Tibial nerve (tissue), 4 donors: ENCODE results near the gene HAGH. TPM values are rescaled to one million over a fixed set of nuclear protein-coding genes. Genes with fewer than 3 reads are reported as not detected.

Source experiments
- DNase-seq, 2 donors: peaks; one replicate each; pipeline ENCODE4 v3.0.0-alpha.2; 2019; ENCODE audit warnings: low spot score in 2 of 2
- H3K27ac ChIP-seq, 4 donors: fragments of 200-600 bp; sonication (generic) in 3 of 4; one replicate each; pipeline ENCODE4 v1.5.1; 2017 to 2019; ENCODE audit warnings: mild to moderate bottlenecking in 1 of 4
- H3K27me3 ChIP-seq, 2 donors: fragments of 200-600 bp; sonication (generic) in 1 of 2; one replicate each; pipeline versions ENCODE4 v1.5.1 to v1.6.0; 2017 to 2019
- H3K36me3 ChIP-seq, 3 donors: fragments of 200-600 bp; sonication (generic); one replicate each; pipeline ENCODE4 v1.5.1; 2018 to 2019
- H3K4me1 ChIP-seq, 4 donors: fragments of 200-600 bp; sonication (generic) in 3 of 4; one replicate each; pipeline ENCODE4 v1.5.1; 2017 to 2019
- H3K4me3 ChIP-seq, 4 donors: fragments of 200-600 bp; sonication (generic) in 3 of 4; one replicate each; pipeline ENCODE4 v1.5.1; 2017 to 2019; ENCODE audit warnings: mild to moderate bottlenecking in 1 of 4, moderate library complexity in 1 of 4
- H3K9me3 ChIP-seq, 4 donors: fragments of 200-600 bp; sonication (generic) in 3 of 4; one replicate each; pipeline ENCODE4 v1.5.1; 2017 to 2019
- EP300 ChIP-seq, 2 donors: sonication (generic); formaldehyde crosslinking; IDR thresholded peaks; one replicate each; pipeline ENCODE4 v1.6.1; 2017; ENCODE audit warnings: antibody characterized with exemption in 2 of 2, mild to moderate bottlenecking in 1 of 2
- POLR2A ChIP-seq, 2 donors: fragments of 450-650 bp; IDR thresholded peaks; one replicate each; pipeline ENCODE4 v1.6.1; 2017; ENCODE audit warnings: antibody characterized with exemption in 2 of 2, mild to moderate bottlenecking in 2 of 2, moderate library complexity in 2 of 2
- WGBS, 2 donors: methylation state at CpG; one replicate each; pipeline ENCODE4 v1.1.5; 2018; 5-methylcytosine and 5-hydroxymethylcytosine counted together
- total RNA-seq, 4 donors: library from RNA; depleted of rRNA; stranded (reverse); fragments of >200 nt; gene quantifications; one replicate each; pipeline ENCODE4 v1.1.0, GENCODE V29; 2016
- TF ChIP-seq, protein P1 (sequence below), 5 experiments: fragments of 200-600 bp in 3 of 5; fragments of 450-650 bp in 2 of 5; sonication (generic) in 3 of 5; IDR thresholded peaks; one replicate each; pipeline ENCODE4 v1.5.1; 2016 to 2019; ENCODE audit warnings: antibody characterized with exemption in 5 of 5, mild to moderate bottlenecking in 3 of 5, moderate library complexity in 2 of 5

HAGH gene
- total RNA-seq, 4 donors from 2014 or later = 89.2 to 161 (median 100) TPM

GRCh38 chr16:1789643-1790045, 37.0 kb downstream of the HAGH start:
- Histone ChIP-seq H3K9me3 (no peaks in the 10 kb centered on the region), H3K27me3 (no peaks in the 10 kb centered on the region), H3K4me1 (peaks cover 0 to 42% (median 6%) of the 10 kb centered on the region in 4 donors), H3K4me3 (no peak overlapping the region), H3K27ac (no peak overlapping the region), H3K36me3 (peaks cover 0 to 86% (median 6%) of the 10 kb centered on the region in 3 donors)
- no peak for DNase-seq
- WGBS, 2 donors = 83 to 90% methylated on average over 22 to 24 of the region's 25 CpGs
- TF ChIP-seq, protein P1, sequence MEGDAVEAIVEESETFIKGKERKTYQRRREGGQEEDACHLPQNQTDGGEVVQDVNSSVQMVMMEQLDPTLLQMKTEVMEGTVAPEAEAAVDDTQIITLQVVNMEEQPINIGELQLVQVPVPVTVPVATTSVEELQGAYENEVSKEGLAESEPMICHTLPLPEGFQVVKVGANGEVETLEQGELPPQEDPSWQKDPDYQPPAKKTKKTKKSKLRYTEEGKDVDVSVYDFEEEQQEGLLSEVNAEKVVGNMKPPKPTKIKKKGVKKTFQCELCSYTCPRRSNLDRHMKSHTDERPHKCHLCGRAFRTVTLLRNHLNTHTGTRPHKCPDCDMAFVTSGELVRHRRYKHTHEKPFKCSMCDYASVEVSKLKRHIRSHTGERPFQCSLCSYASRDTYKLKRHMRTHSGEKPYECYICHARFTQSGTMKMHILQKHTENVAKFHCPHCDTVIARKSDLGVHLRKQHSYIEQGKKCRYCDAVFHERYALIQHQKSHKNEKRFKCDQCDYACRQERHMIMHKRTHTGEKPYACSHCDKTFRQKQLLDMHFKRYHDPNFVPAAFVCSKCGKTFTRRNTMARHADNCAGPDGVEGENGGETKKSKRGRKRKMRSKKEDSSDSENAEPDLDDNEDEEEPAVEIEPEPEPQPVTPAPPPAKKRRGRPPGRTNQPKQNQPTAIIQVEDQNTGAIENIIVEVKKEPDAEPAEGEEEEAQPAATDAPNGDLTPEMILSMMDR (IDR thresholded peaks at IDR 0.05) = no peak
- TF ChIP-seq EP300 (IDR thresholded peaks at IDR 0.05) (no peak), POLR2A (IDR thresholded peaks at IDR 0.05) (no peak)

GRCh38 chr16:1788708-1789100, 37.9 kb downstream of the HAGH start:
- H3K9me3 ChIP-seq = no peaks in the 10 kb centered on the region
- H3K4me1 ChIP-seq = peaks cover 0 to 43% (median 14%) of the 10 kb centered on the region in 4 donors
- peaks cover 0 to 86% (median 6%) of the 10 kb centered on the region in 3 donors for H3K36me3 ChIP-seq
- TF ChIP-seq POLR2A (IDR thresholded peaks at IDR 0.05) = no peak
- TF ChIP-seq, protein P1 (IDR thresholded peaks at IDR 0.05) = no peak
- DNase-seq = no peak
- no peak overlapping the region for H3K27ac ChIP-seq
- no peaks in the 10 kb centered on the region for H3K27me3 ChIP-seq
- WGBS, 2 donors = 49 to 68% methylated on average over 13 to 18 of the region's 19 CpGs
- H3K4me3 ChIP-seq = no peak overlapping the region

- TF ChIP-seq, protein P1 (IDR thresholded peaks at IDR 0.05) = no peak
- no peak for TF ChIP-seq EP300 (IDR thresholded peaks at IDR 0.05)
- TF ChIP-seq POLR2A (IDR thresholded peaks at IDR 0.05) = no peak
- DNase-seq = no peak
- Histone ChIP-seq H3K9me3 (no peaks in the 10 kb centered on the region), H3K36me3 (peaks cover 0 to 84% (median 6%) of the 10 kb centered on the region in 3 donors), H3K27ac (no peak overlapping the region), H3K4me3 (no peak overlapping the region), H3K4me1 (peaks cover 0 to 48% (median 17%) of the 10 kb centered on the region in 4 donors), H3K27me3 (no peaks in the 10 kb centered on the region)
- 85 to 86% methylated on average over 20 to 33 of the region's 38 CpGs for WGBS, 2 donors
Observed at GRCh38 chr16:1788095-1788707, 38.4 kb downstream of the HAGH start.

DNA sequence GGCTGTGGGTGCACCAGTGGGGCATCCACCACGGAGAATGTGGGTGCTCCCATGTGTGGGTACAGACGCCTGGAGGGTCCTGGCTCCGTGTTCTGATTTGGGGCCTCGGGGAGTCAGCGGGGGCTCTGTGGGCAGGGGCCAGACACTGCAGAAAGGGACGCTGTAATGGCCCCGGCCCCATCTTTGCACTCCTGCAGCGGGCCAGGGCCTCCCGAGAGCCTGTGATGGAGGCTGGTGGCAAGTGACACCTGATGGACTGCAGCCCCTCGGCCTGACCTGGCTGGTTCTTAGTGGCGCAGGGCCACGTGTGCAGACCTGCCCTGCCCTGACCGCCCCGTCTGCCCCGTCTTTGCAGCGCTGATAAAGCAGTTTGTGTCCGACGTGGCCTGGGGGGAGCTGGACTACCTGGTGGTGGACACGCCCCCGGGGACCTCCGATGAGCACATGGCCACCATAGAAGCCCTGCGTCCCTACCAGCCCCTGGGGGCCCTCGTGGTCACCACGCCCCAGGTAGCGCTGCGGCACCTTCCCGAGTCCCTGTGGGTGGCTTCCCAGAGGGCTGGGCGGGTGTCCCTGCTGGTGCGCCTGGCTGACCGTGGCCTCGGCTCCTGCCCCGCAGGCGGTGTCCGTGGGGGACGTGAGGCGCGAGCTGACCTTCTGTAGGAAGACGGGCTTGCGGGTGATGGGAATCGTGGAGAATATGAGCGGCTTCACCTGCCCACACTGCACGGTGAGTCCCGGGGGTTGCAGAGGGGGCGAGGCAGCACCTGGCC, 39.1 kb downstream of the HAGH start:
- Histone ChIP-seq H3K4me3 (no peak overlapping the region), H3K27me3 (no peaks in the 10 kb centered on the region), H3K4me1 (peaks cover 0 to 48% (median 17%) of the 10 kb centered on the region in 4 donors), H3K9me3 (no peaks in the 10 kb centered on the region), H3K27ac (no peak overlapping the region), H3K36me3 (peaks cover 0 to 78% (median 6%) of the 10 kb centered on the region in 3 donors)
- DNase-seq = no peak
- TF ChIP-seq, protein P1 (IDR thresholded peaks at IDR 0.05) = no peak
- TF ChIP-seq EP300 (IDR thresholded peaks at IDR 0.05) (no peak), POLR2A (IDR thresholded peaks at IDR 0.05) (no peak)
- 86 to 92% methylated on average over 30 to 37 of the region's 44 CpGs for WGBS, 2 donors

- H3K27ac ChIP-seq = no peak overlapping the region
- 60 to 82% methylated on average over 1 to 6 of the region's 6 CpGs for WGBS, 2 donors
- no peaks in the 10 kb centered on the region for H3K9me3 ChIP-seq
- no peak for DNase-seq
- peaks cover 0 to 48% (median 17%) of the 10 kb centered on the region in 4 donors for H3K4me1 ChIP-seq
- no peak overlapping the region for H3K4me3 ChIP-seq
- H3K36me3 ChIP-seq = peaks cover 0 to 72% (median 6%) of the 10 kb centered on the region in 3 donors
- TF ChIP-seq, protein P1 (IDR thresholded peaks at IDR 0.05) = no peak
- TF ChIP-seq EP300 (IDR thresholded peaks at IDR 0.05) (no peak), POLR2A (IDR thresholded peaks at IDR 0.05) (no peak)
- H3K27me3 ChIP-seq = no peaks in the 10 kb centered on the region
Observed at GRCh38 chr16:1787056-1787321, 39.6 kb downstream of the HAGH start.
